Measurements from ENCODE around the gene ADISSP.

- TF ChIP-seq CTCF (conservative IDR thresholded peaks at IDR 0.05 in 1 of 2, IDR thresholded peaks at IDR 0.05 in 1 of 2; ENCODE audit: extremely low read depth in 1 of 2, insufficient read depth in 1 of 2, low read depth in 1 of 2, low read length in 2 of 2) = no peak
- TF ChIP-seq EZH2 (IDR thresholded peaks at IDR 0.05; ENCODE audit: borderline replicate concordance, low read length) = no peak
These were observed 16.1 kb upstream of the ADISSP start for GRCh38 chr20:3783511-3784195.

All from mammary epithelial cell (primary cell).